Cerebellar cortex (tissue), 1 donor: ENCODE measurements around the gene CFTR.
"Not testable (repeated sequence)": the region's sequence is repeated elsewhere in the genome, so short reads cannot be mapped to it uniquely, and the experiment has no call there.

Source experiments
- DNase-seq: peaks from one replicate; pipeline ENCODE4 v3.0.0-alpha.2; 2015; ENCODE audit warnings: low spot score

The CFTR gene

DNA sequence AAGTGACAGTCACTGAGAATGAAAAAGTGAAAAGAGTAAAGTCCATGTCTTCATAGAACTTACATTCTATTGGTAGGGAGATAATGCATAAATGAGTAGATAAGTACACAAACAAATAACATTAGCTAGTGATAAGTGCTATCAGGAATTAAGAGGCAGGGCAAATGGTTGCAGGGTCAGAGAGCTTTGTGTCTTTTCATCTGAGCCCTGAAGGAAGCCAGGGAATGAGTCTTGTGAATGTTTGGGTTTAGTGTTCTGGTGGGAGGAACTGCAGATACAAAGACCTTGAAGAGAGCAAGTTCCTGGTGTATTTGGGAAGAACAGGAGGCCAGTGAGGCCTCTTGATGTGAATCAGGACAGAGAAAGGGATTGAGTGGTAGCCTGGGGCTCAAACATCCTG lies 209.6 kb downstream of the CFTR start:
- DNase-seq: no peak

DNA sequence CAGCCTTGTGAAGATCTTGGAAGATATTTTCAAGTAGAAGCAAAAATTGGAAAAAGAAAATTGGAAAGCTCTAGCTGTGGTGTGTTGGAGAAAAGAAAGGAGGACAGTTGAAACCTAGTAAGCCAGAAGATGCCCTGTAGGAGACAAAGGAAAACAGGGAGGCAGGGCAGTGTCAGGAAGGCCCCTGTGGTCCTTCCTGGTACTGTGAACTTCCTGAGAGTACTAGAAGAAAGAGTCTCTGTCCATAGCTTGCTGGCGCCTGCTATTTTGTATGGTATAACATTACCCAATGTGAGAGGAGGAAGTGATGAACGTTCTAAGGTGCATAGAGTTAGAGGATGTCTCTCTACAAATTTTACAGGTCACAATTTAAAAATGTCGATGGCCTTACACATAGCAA lies 210.3 kb downstream of the CFTR start:
- no peak for DNase-seq

DNA sequence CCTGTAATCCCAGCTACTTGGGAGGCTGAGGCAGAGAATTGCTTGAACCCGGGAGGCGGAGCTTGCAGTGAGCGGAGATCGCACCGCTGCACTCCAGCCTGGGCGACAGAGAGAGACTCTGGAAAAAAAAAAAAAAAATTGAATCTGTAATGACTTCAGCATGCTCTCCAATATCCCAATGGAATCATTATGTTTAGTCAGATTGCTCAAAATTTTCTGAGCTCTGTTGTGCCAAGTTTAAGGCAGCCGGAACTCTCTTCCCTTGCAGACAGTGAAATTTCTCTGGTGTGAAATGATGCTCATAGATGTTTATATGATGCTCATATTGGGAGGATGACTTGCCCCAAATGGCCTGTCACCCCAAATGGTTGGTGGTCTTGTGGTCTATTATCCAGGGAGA lies 212.5 kb downstream of the CFTR start:
- DNase-seq: no peak

DNA sequence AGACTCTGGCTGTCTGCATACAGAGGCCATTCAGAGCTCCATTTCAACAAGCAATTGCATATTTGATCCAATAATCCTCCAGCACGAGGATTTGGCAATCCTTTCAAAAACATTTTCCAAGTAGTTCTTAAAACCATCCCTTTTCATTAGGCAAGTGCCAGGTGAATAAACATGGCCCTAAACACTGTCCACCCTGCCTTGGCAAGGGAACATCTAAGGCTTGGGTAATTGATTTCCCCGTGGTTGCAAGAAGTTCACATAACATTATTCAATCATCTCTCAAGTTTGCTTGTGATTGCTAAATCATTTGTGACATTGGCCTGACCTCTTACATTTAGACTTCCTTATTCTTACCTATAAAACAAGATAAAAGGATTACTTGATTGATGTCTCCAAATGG lies 218.2 kb downstream of the CFTR start:
- DNase-seq: no peak

DNA sequence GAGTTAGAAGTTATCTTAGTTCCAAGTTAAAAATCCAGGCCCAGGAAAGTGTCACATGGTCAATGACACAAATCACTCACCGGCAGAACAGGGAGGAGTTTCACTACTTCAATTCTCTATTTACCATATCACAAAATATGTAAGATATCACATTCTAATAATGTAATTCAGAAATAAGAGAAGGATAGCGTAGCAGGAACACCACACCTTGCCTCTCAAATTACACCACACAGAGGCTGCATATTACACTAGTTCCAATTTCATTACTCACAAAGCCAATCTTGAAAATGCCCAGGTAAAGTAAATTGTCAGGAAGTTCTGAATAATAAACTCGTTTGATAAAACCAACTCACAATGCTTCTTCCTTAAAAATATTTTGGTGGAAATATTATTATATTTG lies 224.2 kb downstream of the CFTR start:
- no peak for DNase-seq

DNA sequence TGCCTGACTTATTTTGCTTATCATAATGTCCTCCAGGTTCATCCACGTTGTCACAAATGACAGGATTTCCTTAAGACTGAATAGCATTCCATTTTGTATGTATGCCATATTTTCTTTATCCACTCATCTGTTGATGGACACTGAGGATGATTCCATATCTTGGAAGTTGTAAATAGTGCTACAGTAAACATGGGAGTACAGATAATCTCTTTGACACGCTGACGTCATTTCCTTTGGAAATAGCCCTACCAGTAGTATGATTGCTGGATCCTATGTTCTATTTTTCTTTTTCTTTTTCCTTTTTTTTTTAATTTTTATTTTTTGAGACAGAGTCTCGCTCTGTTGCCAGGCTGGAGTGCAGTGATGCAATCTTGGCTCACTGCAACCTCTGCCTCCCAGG lies 225.8 kb downstream of the CFTR start:
- DNase-seq: no peak

DNA sequence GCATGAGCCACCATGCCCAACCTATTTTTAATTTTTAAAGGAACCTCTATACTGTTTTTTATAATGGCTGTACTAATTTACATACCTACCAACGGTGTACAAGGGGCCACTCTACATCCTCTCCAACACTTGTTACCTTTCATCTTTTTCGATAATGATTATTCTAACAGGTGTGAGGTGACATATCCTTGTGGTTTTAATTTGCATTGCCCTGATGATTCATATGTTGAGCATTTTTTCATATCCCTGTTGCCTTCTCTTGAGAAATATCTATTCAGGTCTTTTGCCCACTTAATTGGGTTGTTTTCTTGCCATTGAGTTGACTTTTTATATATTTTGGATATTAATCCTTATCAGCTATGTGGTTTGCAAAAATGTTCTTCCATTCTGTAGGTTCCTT lies 226.4 kb downstream of the CFTR start:
- DNase-seq: no peak

DNA sequence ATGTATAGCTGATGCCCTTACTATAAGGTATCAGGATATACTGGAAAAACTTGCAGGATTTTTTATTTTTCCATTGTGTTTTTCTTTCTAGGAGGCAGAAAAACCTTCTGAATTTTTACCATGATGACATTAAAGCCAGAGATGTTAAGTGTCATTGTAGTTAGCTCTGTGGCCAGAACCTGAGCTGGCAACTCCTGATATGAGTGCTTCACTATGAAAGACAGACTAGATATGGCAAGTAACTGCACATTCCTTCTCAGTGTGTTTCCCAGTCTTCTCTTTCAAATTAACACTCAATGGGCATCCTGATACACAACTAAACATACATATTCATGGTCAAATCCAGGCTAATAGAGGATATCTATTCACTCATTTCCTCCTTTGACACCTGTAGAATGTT lies 227.3 kb downstream of the CFTR start:
- no peak for DNase-seq

DNA sequence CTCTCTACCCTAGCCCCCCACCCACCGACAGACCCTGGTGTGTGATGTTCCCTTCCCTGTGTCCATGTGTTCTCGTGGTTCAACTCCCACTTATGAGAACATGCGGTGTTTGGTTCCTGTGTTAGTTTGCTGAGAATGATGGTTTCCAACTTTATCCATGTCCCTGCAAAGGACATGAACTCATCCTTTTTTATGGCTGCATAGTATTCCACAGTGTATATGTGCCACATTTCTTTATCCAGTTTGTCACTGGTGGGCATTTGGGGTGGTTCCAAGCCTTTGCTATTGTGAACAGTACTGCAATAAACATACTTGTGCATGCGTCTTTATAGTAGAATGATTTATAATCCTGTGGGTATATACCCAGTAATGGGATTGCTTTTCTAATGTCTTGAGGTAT lies 228.3 kb downstream of the CFTR start:
- not testable (repeated sequence) for DNase-seq

DNA sequence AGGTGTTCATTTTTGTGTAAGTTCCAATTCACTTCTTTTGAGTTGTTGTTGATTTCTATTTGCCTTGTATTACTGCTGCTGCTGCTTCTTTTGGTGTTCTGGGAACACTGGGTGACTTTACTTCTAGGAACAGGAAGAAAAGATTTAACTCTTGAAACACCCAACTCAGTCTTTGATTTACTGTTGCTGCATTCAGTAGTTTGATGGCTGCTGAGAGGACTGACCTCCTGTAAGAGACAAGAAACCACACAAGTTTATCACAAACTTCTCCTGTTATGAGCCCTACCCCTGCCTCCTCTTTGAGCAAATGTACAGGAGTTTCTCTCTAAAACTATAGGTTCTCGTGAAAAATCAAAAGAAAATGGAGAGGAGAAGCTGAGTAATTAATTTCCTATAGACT lies 231.7 kb downstream of the CFTR start:
- DNase-seq: no peak

DNA sequence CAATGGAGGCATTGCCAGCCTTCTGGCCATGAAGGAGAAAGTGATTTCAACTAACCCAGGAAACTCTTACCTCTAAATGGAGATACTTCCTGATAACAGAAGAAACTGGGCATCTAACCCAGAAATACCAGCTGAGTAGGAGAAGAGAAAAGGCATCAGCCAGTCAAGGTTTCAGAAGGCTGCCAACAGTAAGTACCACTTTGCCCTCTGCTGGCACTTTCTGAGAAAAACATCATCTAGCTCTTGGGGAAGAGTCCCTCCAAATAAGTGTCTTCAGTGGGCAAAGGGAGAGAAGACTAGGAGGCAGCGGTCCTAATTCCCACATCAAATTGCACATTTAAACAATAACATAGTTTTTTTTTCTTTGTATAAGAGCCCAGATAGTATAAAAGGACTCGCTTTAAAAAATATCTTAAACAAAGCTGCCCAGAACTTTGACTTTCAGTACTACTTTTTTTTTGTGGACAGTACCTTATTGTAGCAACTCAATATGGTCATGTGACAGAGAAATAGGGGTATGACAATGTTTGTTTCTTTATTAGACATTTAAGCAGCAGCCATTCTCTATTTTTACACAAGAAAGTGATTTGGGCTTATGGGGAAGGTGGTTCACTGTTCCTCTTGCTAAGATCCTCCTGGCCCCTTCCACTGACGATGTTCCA lies 236.1 kb downstream of the CFTR start:
- DNase-seq: peak; percentile 64

DNA sequence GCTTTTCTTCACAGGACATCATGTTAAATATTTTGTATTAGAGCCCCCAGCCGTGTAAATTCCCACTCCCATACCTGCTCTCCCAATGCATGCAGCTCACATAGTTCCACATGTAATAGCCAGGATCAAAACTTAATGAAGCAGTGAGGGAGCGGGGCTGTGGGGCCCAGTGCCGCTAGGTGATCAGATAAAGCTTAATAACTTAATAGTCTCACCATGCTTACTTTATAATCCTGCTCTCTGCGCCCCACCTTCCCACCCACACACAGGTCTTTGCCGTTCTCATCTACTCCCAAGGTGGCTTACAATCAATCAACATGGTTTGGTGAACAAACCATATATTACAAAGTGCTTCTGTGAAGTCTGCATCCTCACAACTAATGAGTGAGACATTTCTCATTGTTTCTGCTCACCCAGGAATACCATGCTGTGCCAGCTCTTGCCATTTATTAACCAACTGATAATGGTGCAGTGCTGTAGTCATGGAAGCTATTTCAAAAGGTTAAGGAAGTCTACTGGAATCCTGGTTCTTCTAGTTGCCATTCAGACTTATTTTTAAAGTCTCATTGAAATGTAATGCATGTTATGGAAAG lies 237.0 kb downstream of the CFTR start:
- no peak for DNase-seq

DNA sequence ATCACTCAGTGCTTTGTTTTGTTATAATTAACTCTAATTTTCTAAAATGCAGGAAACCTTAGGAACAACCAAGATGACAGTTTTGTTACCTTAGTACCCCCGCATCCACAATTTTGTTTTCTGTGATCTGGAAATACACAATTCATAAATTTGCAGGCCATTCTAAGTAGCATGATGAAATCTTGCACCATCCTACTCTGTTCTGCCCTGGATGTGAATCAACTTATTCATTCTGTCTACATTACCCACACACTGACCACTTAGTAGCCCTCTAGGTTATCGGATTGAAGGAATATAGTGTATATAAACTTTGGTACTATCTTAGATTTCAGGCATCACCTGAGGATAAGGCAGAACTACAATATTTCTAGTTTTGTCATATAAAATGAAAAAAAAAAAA lies 237.5 kb downstream of the CFTR start:
- no peak for DNase-seq
